ENCODE measurements around the gene CRYBG1.

- no peak for TF ChIP-seq CTCF (IDR thresholded peaks at IDR 0.05)
- no peak for TF ChIP-seq POLR2A (IDR thresholded peaks at IDR 0.05)
Measured at GRCh38 chr6:106434530-106434929, 74.0 kb downstream of the CRYBG1 start.

Data from lower leg skin (tissue), 3 donors.